Measurements from ENCODE around the gene MTHFD2. TPM values are rescaled to one million over a fixed set of nuclear protein-coding genes. Genes with fewer than 3 reads are reported as not detected.
A peak's percentile ranks its signal among the peaks of the same experiment; 100 is the strongest.

Gene MTHFD2
- total and polyA plus RNA-seq, 2 donors (not counting 1 experiment from before 2014, with no cell fraction given): 9.5 to 18.0 TPM

GRCh38 chr2:74152954-74153353 lies 45.5 kb upstream of the MTHFD2 start:
- Mint-ChIP-seq H3K9me3 (ENCODE audit: insufficient read depth) (no peaks in the 10 kb centered on the region), H3K27ac (peak overlapping the region; percentile 51), H3K27me3 (no peaks in the 10 kb centered on the region), H3K4me1 (peaks cover 14% of the 10 kb centered on the region), H3K4me3 (no peak overlapping the region)
- no CpG with 5 or more reads among the region's 2 CpGs for WGBS (ENCODE audit: insufficient coverage)
- peaks cover 6% of the 10 kb centered on the region in 2 donors for H3K4me1 ChIP-seq (ENCODE audit: control insufficient read depth in 2 of 2, insufficient read depth in 2 of 2, low read length in 2 of 2)
- intact Hi-C loops (cut with micrococcal nuclease): no loop called here
- H3K36me3 ChIP-seq (replicated peaks in 1 of 2; ENCODE audit: control extremely low read depth in 1 of 2, control insufficient read depth in 1 of 2, extremely low read depth in 1 of 2, insufficient read depth in 2 of 2, low read length in 1 of 2): peaks cover 0 to 71% of the 10 kb centered on the region in 2 experiments
- POLR2A ChIA-PET: no interaction called here
- no peak overlapping the region for H3K9ac ChIP-seq (ENCODE audit: low read length)
- H4K20me1 ChIP-seq (ENCODE audit: control insufficient read depth, insufficient read depth, low read length, poor library complexity, severe bottlenecking): peaks cover 13% of the 10 kb centered on the region
- no peak overlapping the region for H2AFZ ChIP-seq (ENCODE audit: insufficient read depth, low read depth, low read length, poor library complexity, severe bottlenecking)
- H3K27ac ChIP-seq (ENCODE audit: low read length in 2 of 2): peak overlapping the region in 1 of 2 donors; percentile 40
- peaks cover 16% of the 10 kb centered on the region for H3K79me2 ChIP-seq (ENCODE audit: control insufficient read depth, insufficient read depth, low read length)
- no peak overlapping the region for H3K4me3 ChIP-seq (ENCODE audit: control extremely low read depth in 1 of 5, extremely low read depth in 1 of 5, insufficient read depth in 1 of 5, low read depth in 2 of 5, low read length in 4 of 5)
- no peak overlapping the region for H3K4me2 ChIP-seq (replicated peaks; ENCODE audit: low read depth, low read length, poor library complexity, severe bottlenecking)
- no peak for ATAC-seq (ENCODE audit: low read depth)
- CTCF ChIA-PET: interaction anchor here (1.3 to 6.8 kb wide), 6 partner anchors 46 to 330 kb away, joined by 3 to 63 read pairs (median 7); partner anchors contain the start of gene MTHFD2
- TF ChIP-seq, protein P1, sequence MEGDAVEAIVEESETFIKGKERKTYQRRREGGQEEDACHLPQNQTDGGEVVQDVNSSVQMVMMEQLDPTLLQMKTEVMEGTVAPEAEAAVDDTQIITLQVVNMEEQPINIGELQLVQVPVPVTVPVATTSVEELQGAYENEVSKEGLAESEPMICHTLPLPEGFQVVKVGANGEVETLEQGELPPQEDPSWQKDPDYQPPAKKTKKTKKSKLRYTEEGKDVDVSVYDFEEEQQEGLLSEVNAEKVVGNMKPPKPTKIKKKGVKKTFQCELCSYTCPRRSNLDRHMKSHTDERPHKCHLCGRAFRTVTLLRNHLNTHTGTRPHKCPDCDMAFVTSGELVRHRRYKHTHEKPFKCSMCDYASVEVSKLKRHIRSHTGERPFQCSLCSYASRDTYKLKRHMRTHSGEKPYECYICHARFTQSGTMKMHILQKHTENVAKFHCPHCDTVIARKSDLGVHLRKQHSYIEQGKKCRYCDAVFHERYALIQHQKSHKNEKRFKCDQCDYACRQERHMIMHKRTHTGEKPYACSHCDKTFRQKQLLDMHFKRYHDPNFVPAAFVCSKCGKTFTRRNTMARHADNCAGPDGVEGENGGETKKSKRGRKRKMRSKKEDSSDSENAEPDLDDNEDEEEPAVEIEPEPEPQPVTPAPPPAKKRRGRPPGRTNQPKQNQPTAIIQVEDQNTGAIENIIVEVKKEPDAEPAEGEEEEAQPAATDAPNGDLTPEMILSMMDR (IDR thresholded peaks at IDR 0.05): no peak
- no peak for TF ChIP-seq EZH2 (IDR thresholded peaks at IDR 0.05; ENCODE audit: borderline replicate concordance, insufficient read depth, low read depth, low read length, poor library complexity, severe bottlenecking)
- no peaks in the 10 kb centered on the region for H3K27me3 ChIP-seq (replicated peaks in 1 of 4; ENCODE audit: control extremely low read depth in 1 of 4, control insufficient read depth in 3 of 4, insufficient read depth in 4 of 4, low read length in 3 of 4)
- no peaks in the 10 kb centered on the region for H3K9me3 ChIP-seq (ENCODE audit: control extremely low read depth in 1 of 3, control insufficient read depth in 2 of 3, insufficient read depth in 1 of 3, low read length in 2 of 3)
- no peak for DNase-seq

DNA sequence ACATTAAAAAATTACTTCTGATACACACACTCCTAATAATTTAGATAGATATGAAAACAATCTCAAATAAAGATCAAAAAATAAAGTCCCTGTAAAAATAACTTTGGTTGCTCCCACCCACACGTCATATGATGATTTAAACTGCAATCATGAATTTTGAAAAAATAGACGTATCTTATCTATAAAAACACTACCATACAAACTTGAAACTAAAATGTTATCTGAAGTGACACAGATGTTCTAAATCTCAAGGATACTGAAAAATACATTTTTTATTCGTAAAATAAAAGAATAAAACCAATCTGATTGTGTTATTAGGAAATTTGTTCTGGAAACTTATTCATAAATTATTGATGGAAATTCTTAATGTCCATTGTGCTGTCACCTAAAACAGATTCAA lies 42.6 kb upstream of the MTHFD2 start:
- H3K4me3 ChIP-seq (ENCODE audit: control extremely low read depth in 1 of 5, extremely low read depth in 1 of 5, insufficient read depth in 1 of 5, low read depth in 2 of 5, low read length in 4 of 5): no peak overlapping the region
- no peaks in the 10 kb centered on the region for H3K4me1 ChIP-seq (ENCODE audit: control insufficient read depth in 2 of 2, insufficient read depth in 2 of 2, low read length in 2 of 2)
- H3K27me3 ChIP-seq (replicated peaks in 1 of 4; ENCODE audit: control extremely low read depth in 1 of 4, control insufficient read depth in 3 of 4, insufficient read depth in 4 of 4, low read length in 3 of 4): no peaks in the 10 kb centered on the region
- ATAC-seq (ENCODE audit: low read depth) (no peak), DNase-seq (no peak)
- Mint-ChIP-seq H3K4me1 (peaks cover 19% of the 10 kb centered on the region), H3K27me3 (no peaks in the 10 kb centered on the region), H3K9me3 (ENCODE audit: insufficient read depth) (no peaks in the 10 kb centered on the region), H3K4me3 (no peak overlapping the region), H3K27ac (no peak overlapping the region)
- no peak for TF ChIP-seq EZH2 (IDR thresholded peaks at IDR 0.05; ENCODE audit: borderline replicate concordance, insufficient read depth, low read depth, low read length, poor library complexity, severe bottlenecking)
- TF ChIP-seq, protein P1 (IDR thresholded peaks at IDR 0.05): no peak
- no peaks in the 10 kb centered on the region for H3K9me3 ChIP-seq (ENCODE audit: control extremely low read depth in 1 of 3, control insufficient read depth in 2 of 3, insufficient read depth in 1 of 3, low read length in 2 of 3)
- H3K27ac ChIP-seq (ENCODE audit: low read length in 2 of 2): no peak overlapping the region
- peaks cover 0 to 91% of the 10 kb centered on the region in 2 experiments for H3K36me3 ChIP-seq (replicated peaks in 1 of 2; ENCODE audit: control extremely low read depth in 1 of 2, control insufficient read depth in 1 of 2, extremely low read depth in 1 of 2, insufficient read depth in 2 of 2, low read length in 1 of 2)
- intact Hi-C loops (cut with micrococcal nuclease): no loop called here
- POLR2A ChIA-PET: no interaction called here
- WGBS (ENCODE audit: insufficient coverage): no CpG with 5 or more reads among the region's 3 CpGs
- peaks cover 45% of the 10 kb centered on the region for H3K79me2 ChIP-seq (ENCODE audit: control insufficient read depth, insufficient read depth, low read length)
- H3K4me2 ChIP-seq (replicated peaks; ENCODE audit: low read depth, low read length, poor library complexity, severe bottlenecking): no peak overlapping the region
- no peak overlapping the region for H3K9ac ChIP-seq (ENCODE audit: low read length)
- CTCF ChIA-PET: interaction anchor here (2.5 kb wide), 1 partner anchor 23 kb away, joined by 9 read pairs; the partner anchor contains the start of gene MOB1A
- H2AFZ ChIP-seq (ENCODE audit: insufficient read depth, low read depth, low read length, poor library complexity, severe bottlenecking): no peak overlapping the region
- peaks cover 42% of the 10 kb centered on the region for H4K20me1 ChIP-seq (ENCODE audit: control insufficient read depth, insufficient read depth, low read length, poor library complexity, severe bottlenecking)
